K562 (cell line): ENCODE results near the gene INPP1. TPM values are rescaled to one million over a fixed set of nuclear protein-coding genes. Genes with fewer than 3 reads are reported as not detected.
A peak's percentile ranks its signal among the peaks of the same experiment; 100 is the strongest.

ENCODE experiments used
- BCL6 ChIP-seq: fragments of 250-450 bp; sonication (Bioruptor Pico); IDR thresholded peaks from 2 replicates; pipeline ENCODE4 v1.4.0; 2020
- BRD9 ChIP-seq: fragments of 450-650 bp; IDR thresholded peaks from 2 replicates; pipeline ENCODE4 v1.6.1; 2018; ENCODE audit warnings: low read depth; ENCODE audit not compliant: partially characterized antibody
- ESRRA ChIP-seq: fragments of 450-650 bp; IDR thresholded peaks from 2 replicates; pipeline ENCODE4 v1.6.1; 2014; ENCODE audit warnings: low read depth, mild to moderate bottlenecking, moderate library complexity, borderline replicate concordance
- EZH2 ChIP-seq: IDR thresholded peaks from 2 replicates; pipeline ENCODE4 v1.6.1; 2012; ENCODE audit warnings: low read depth, mild to moderate bottlenecking, inconsistent platforms, low read length, borderline replicate concordance
- FIP1L1 ChIP-seq: fragments of 200-400 bp; formaldehyde crosslinking; IDR thresholded peaks from 2 replicates; pipeline ENCODE4 v1.6.1; 2018; ENCODE audit warnings: mild to moderate bottlenecking, low read depth, low read length; ENCODE audit not compliant: poor library complexity, severe bottlenecking
- GABPA ChIP-seq: fragments of 200-800 bp; sonication (Bioruptor generic); conservative IDR thresholded peaks from 2 replicates; pipeline ENCODE4 v1.6.1; 2016; ENCODE audit warnings: low read depth, missing genetic modification characterization, missing compliant biosample characterization
- GTF2A2 ChIP-seq: IDR thresholded peaks from 2 replicates; pipeline ENCODE4 v1.6.1; 2016; ENCODE audit warnings: mild to moderate bottlenecking, missing genetic modification characterization, missing compliant biosample characterization
- IRF2 ChIP-seq: sonication (generic); formaldehyde crosslinking; IDR thresholded peaks from 2 replicates; pipeline ENCODE4 v1.8.1; 2022; ENCODE audit warnings: mild to moderate bottlenecking, missing genetic modification reagents
- KLF13 ChIP-seq: fragments of 450-650 bp; IDR thresholded peaks from 2 replicates; pipeline ENCODE4 v1.6.1; 2016; ENCODE audit warnings: missing genetic modification characterization, low read depth, mild to moderate bottlenecking, missing compliant biosample characterization, moderate library complexity, borderline replicate concordance
- MTF1 ChIP-seq: fragments of 250-450 bp; sonication (Bioruptor Pico); IDR thresholded peaks from 2 replicates; pipeline ENCODE4 v1.9.0; 2021; ENCODE audit warnings: moderate library complexity, mild to moderate bottlenecking, inconsistent platforms, borderline replicate concordance
- NFYB ChIP-seq: IDR thresholded peaks from 2 replicates; pipeline ENCODE4 v1.6.1; 2011; ENCODE audit warnings: mild to moderate bottlenecking, moderate library complexity; ENCODE audit not compliant: insufficient read length; ENCODE audit errors: extremely low read depth
- PCBP1 ChIP-seq: fragments of 200-400 bp; formaldehyde crosslinking; IDR thresholded peaks from 2 replicates; pipeline ENCODE4 v1.6.1; 2018; ENCODE audit warnings: mild to moderate bottlenecking, low read depth, low read length; ENCODE audit not compliant: poor library complexity, severe bottlenecking
- POLR2A ChIP-seq: fragments of 450-650 bp; conservative IDR thresholded peaks from 2 replicates; pipeline ENCODE4 v1.6.1; 2016
- POLR2H ChIP-seq: IDR thresholded peaks from 2 replicates; pipeline ENCODE4 v1.6.1; 2016; ENCODE audit warnings: missing genetic modification characterization, low read depth, mild to moderate bottlenecking, control low read depth, missing compliant biosample characterization, moderate library complexity
- SMARCE1 ChIP-seq: fragments of 450-650 bp; IDR thresholded peaks from 2 replicates; pipeline ENCODE4 v1.7.1; 2016; ENCODE audit warnings: mild to moderate bottlenecking
- STAT5A ChIP-seq: IDR thresholded peaks from 2 replicates; pipeline ENCODE4 v1.6.1; 2012; ENCODE audit warnings: low read length, inconsistent platforms, borderline replicate concordance
- TRIM24 ChIP-seq, 2 experiments: fragments of 450-650 bp; IDR thresholded peaks; 2 replicates each; pipeline ENCODE4 v1.6.1; 2016
- ZNF134 ChIP-seq: fragments of 250-450 bp; sonication (Bioruptor Pico); conservative IDR thresholded peaks from 2 replicates; pipeline ENCODE4 v1.4.0; 2020
- ZNF239 ChIP-seq: fragments of 250-450 bp; sonication (Bioruptor Pico); IDR thresholded peaks from 2 replicates; pipeline ENCODE4 v1.4.0; 2020; ENCODE audit warnings: mild to moderate bottlenecking
- ZNF24 ChIP-seq: fragments of 450-650 bp; IDR thresholded peaks from 2 replicates; pipeline ENCODE4 v1.6.1; 2016
- polyA plus RNA-seq, 8 experiments: library from polyadenylated mRNA; depleted of rRNA in 4 of 8; stranded (reverse) in 5 of 8; unstranded in 3 of 8; fragments of >200 nt; fragmentation: Nextera tagmentation in 2 of 8; fragmentation: Illumina TruSeq in 1 of 8; extraction: Ambion mirVana in 2 of 8; extraction: Trizol in 1 of 8; gene quantifications; 2 replicates each; pipeline versions ENCODE4 v1.2.1 to v1.2.3, GENCODE V29; 2011 to 2014; ENCODE audit warnings: inconsistent platforms in 1 of 8, missing spikeins in 1 of 8
- total RNA-seq, 7 experiments: library from RNA; depleted of rRNA in 6 of 7; stranded (reverse); fragments of >200 nt in 6 of 7; fragmentation: Illumina TruSeq in 2 of 7; extraction: Trizol in 2 of 7; gene quantifications; 2 replicates each; pipeline versions ENCODE4 v1.2.1 to v1.2.3, GENCODE V29; 2011 to 2021; ENCODE audit warnings: low replicate concordance in 1 of 7
- TF ChIP-seq, protein P1 (sequence below): fragments of 250-450 bp; sonication (Bioruptor Pico); IDR thresholded peaks from 2 replicates; pipeline ENCODE4 v1.5.1; 2021; ENCODE audit warnings: mild to moderate bottlenecking
- TF ChIP-seq, protein P2 (sequence below): fragments of 250-450 bp; sonication (Bioruptor Pico); IDR thresholded peaks from 2 replicates; pipeline ENCODE4 v1.9.0; 2021; ENCODE audit warnings: mild to moderate bottlenecking
- TF ChIP-seq, protein P3 (sequence below): sonication (generic); formaldehyde crosslinking; IDR thresholded peaks from 2 replicates; pipeline ENCODE4 v1.9.0; 2022; ENCODE audit warnings: mild to moderate bottlenecking, missing genetic modification reagents
- TF ChIP-seq, protein P4 (sequence below), 3 experiments: IDR thresholded peaks in 2 of 3; conservative IDR thresholded peaks in 1 of 3; 2 replicates each; pipeline ENCODE4 v1.5.1; 2011 to 2012; ENCODE audit warnings: low read length in 3 of 3, mild to moderate bottlenecking in 3 of 3, control low read depth in 2 of 3, improper control_type of control experiment in 1 of 3, inconsistent platforms in 1 of 3, low read depth in 1 of 3, mixed read lengths in 1 of 3, moderate library complexity in 1 of 3; ENCODE audit not compliant: insufficient read depth in 2 of 3
- TF ChIP-seq, protein P5 (sequence below): fragments of 450-650 bp; formaldehyde crosslinking; IDR thresholded peaks from 2 replicates; pipeline ENCODE4 v1.4.0; 2020; ENCODE audit warnings: mild to moderate bottlenecking

Gene INPP1
- total and polyA plus RNA-seq, 9 of the 15 experiments (the other 6 are each of a cell fraction or from before 2014, with no cell fraction given), result 3.7 to 11.8 (median 6.5) TPM

DNA sequence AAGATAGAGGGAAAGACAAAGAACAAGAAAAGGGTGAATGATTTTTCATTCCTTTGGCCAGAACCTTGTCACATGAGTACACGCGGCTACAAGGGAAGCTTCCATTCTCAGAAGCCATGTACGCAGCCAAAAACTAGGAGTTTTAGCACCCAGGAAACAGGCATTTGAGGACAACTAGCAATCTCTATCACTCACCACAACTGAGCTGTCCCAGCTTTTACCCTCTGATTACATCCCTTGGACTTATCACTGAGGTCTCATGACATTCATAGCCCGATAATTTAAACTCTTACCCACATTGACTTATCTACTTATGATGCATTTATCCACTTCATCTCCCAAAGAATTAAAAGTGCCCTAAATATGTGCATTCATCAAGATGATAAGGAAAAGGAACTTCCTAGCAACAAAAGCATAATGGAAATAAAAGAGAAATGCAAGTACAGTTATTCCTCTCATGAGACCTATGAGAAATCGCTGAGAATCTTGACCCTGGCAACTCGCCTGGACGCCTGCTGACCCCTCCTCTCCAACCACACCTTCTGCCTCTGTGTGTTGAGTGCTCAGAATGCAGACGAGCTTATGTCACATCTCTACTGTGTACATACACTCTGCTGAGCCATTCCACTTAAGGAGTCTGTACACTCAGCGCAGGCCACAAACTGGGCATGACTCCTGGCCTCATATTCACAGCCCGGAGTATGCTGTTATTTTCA lies 36.0 kb downstream of the INPP1 start (continued):
- TF ChIP-seq ESRRA (no peak), KLF13 (tag) (no peak), POLR2H (no peak), ZNF239 (CRISPR knock-in tag) (no peak), SMARCE1 (peak; percentile 57; the same call in 1 of the 2 replicates), POLR2A (no peak), GABPA (tag) (no peak), IRF2 (CRISPR knock-in tag) (no peak), PCBP1 (no peak), TRIM24 (IDR thresholded peaks at IDR 0.05) (no peak; a peak in 1 of 4 replicates), ZNF24 (no peak), BCL6 (CRISPR knock-in tag) (0 out of 2 replicates have a peak, but pooled peaks have one; percentile 18), ZNF134 (no peak), STAT5A (peak; percentile 25; the same call in 1 of the 2 replicates), FIP1L1 (no peak), BRD9 (no peak), NFYB (no peak), GTF2A2 (tag) (no peak), EZH2 (no peak), MTF1 (CRISPR knock-in tag) (no peak)
- TF ChIP-seq, protein P1, sequence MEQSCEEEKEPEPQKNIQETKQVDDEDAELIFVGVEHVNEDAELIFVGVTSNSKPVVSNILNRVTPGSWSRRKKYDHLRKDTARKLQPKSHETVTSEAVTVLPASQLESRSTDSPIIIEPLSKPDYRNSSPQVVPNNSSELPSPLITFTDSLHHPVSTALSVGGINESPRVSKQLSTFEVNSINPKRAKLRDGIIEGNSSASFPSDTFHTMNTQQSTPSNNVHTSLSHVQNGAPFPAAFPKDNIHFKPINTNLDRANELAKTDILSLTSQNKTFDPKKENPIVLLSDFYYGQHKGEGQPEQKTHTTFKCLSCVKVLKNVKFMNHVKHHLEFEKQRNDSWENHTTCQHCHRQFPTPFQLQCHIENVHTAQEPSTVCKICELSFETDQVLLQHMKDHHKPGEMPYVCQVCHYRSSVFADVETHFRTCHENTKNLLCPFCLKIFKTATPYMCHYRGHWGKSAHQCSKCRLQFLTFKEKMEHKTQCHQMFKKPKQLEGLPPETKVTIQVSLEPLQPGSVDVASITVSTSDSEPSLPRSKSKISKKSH (CRISPR knock-in tag), result no peak
- TF ChIP-seq, protein P2, sequence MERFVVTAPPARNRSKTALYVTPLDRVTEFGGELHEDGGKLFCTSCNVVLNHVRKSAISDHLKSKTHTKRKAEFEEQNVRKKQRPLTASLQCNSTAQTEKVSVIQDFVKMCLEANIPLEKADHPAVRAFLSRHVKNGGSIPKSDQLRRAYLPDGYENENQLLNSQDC (CRISPR knock-in tag), result no peak
- TF ChIP-seq, protein P3, sequence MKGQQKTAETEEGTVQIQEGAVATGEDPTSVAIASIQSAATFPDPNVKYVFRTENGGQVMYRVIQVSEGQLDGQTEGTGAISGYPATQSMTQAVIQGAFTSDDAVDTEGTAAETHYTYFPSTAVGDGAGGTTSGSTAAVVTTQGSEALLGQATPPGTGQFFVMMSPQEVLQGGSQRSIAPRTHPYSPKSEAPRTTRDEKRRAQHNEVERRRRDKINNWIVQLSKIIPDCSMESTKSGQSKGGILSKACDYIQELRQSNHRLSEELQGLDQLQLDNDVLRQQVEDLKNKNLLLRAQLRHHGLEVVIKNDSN (CRISPR knock-in tag), result no peak
- TF ChIP-seq, protein P4, sequence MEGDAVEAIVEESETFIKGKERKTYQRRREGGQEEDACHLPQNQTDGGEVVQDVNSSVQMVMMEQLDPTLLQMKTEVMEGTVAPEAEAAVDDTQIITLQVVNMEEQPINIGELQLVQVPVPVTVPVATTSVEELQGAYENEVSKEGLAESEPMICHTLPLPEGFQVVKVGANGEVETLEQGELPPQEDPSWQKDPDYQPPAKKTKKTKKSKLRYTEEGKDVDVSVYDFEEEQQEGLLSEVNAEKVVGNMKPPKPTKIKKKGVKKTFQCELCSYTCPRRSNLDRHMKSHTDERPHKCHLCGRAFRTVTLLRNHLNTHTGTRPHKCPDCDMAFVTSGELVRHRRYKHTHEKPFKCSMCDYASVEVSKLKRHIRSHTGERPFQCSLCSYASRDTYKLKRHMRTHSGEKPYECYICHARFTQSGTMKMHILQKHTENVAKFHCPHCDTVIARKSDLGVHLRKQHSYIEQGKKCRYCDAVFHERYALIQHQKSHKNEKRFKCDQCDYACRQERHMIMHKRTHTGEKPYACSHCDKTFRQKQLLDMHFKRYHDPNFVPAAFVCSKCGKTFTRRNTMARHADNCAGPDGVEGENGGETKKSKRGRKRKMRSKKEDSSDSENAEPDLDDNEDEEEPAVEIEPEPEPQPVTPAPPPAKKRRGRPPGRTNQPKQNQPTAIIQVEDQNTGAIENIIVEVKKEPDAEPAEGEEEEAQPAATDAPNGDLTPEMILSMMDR (IDR thresholded peaks at IDR 0.05 in 2 of 3, conservative IDR thresholded peaks at IDR 0.05 in 1 of 3; ENCODE audit: insufficient read depth in 2 of 3, low read depth in 1 of 3, low read length in 3 of 3), result no peak
- TF ChIP-seq, protein P5, sequence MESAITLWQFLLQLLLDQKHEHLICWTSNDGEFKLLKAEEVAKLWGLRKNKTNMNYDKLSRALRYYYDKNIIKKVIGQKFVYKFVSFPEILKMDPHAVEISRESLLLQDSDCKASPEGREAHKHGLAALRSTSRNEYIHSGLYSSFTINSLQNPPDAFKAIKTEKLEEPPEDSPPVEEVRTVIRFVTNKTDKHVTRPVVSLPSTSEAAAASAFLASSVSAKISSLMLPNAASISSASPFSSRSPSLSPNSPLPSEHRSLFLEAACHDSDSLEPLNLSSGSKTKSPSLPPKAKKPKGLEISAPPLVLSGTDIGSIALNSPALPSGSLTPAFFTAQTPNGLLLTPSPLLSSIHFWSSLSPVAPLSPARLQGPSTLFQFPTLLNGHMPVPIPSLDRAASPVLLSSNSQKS (CRISPR knock-in tag), result no peak
